K562 (cell line): ENCODE results near the gene AMN1. TPM values are rescaled to one million over a fixed set of nuclear protein-coding genes. Genes with fewer than 3 reads are reported as not detected.

Experiments
- CBX1 ChIP-seq: sonication (generic); IDR thresholded peaks from 2 replicates; pipeline ENCODE4 v1.6.1; 2016; ENCODE audit warnings: antibody characterized with exemption, low read depth, mild to moderate bottlenecking
- HDAC2 ChIP-seq: fragments of 450-650 bp; IDR thresholded peaks from 2 replicates; pipeline ENCODE4 v1.6.1; 2016; ENCODE audit warnings: mild to moderate bottlenecking
- ILK ChIP-seq: fragments of 450-650 bp; IDR thresholded peaks from 2 replicates; pipeline ENCODE4 v1.6.1; 2016; ENCODE audit warnings: missing genetic modification characterization, low read depth, mild to moderate bottlenecking, missing compliant biosample characterization, moderate library complexity, borderline replicate concordance
- KLF6 ChIP-seq: fragments of 250-450 bp; sonication (Bioruptor Pico); IDR thresholded peaks from 2 replicates; pipeline ENCODE4 v1.4.0; 2020; ENCODE audit warnings: mild to moderate bottlenecking, moderate library complexity, borderline replicate concordance
- MED1 ChIP-seq: sonication (generic); formaldehyde crosslinking; IDR thresholded peaks from 2 replicates; pipeline ENCODE4 v1.8.1; 2023; ENCODE audit warnings: missing genetic modification reagents, borderline replicate concordance
- MTA2 ChIP-seq: fragments of 450-650 bp; IDR thresholded peaks from 2 replicates; pipeline ENCODE4 v1.6.1; 2016; ENCODE audit warnings: low read depth
- NR1H2 ChIP-seq: sonication (generic); formaldehyde crosslinking; IDR thresholded peaks from 2 replicates; pipeline ENCODE4 v1.4.0; 2020; ENCODE audit warnings: mild to moderate bottlenecking, missing genetic modification reagents
- PHB ChIP-seq: fragments of 250-450 bp; sonication (Bioruptor Pico); IDR thresholded peaks from 2 replicates; pipeline ENCODE4 v1.5.0; 2021
- POLR2AphosphoS2 ChIP-seq: IDR thresholded peaks from 2 replicates; pipeline ENCODE4 v1.6.1; 2012; ENCODE audit warnings: low read length, improper control_type of control experiment
- RBM17 ChIP-seq: fragments of 200-400 bp; formaldehyde crosslinking; IDR thresholded peaks from 2 replicates; pipeline ENCODE4 v1.6.1; 2017; ENCODE audit warnings: low read depth, mild to moderate bottlenecking, low read length, borderline replicate concordance
- SMARCC2 ChIP-seq: fragments of 450-650 bp; IDR thresholded peaks from 2 replicates; pipeline ENCODE4 v1.6.1; 2017; ENCODE audit warnings: antibody characterized with exemption, moderate library complexity, mild to moderate bottlenecking, low read depth
- STAT5B ChIP-seq: fragments of 250-450 bp; sonication (Bioruptor Pico); IDR thresholded peaks from 2 replicates; pipeline ENCODE4 v1.8.0; 2021; ENCODE audit warnings: mild to moderate bottlenecking, inconsistent platforms
- U2AF2 ChIP-seq: fragments of 200-400 bp; formaldehyde crosslinking; optimal IDR thresholded peaks from 2 replicates; pipeline ENCODE3; 2017; ENCODE audit warnings: low read depth, mild to moderate bottlenecking, low read length
- ZNF507 ChIP-seq: conservative IDR thresholded peaks from 2 replicates; pipeline ENCODE4 v1.6.1; 2017; ENCODE audit warnings: missing genetic modification characterization, missing compliant biosample characterization
- polyA plus RNA-seq, 8 experiments: library from polyadenylated mRNA; depleted of rRNA in 4 of 8; stranded (reverse) in 5 of 8; unstranded in 3 of 8; fragments of >200 nt; fragmentation: Nextera tagmentation in 2 of 8; fragmentation: Illumina TruSeq in 1 of 8; extraction: Ambion mirVana in 2 of 8; extraction: Trizol in 1 of 8; gene quantifications; 2 replicates each; pipeline versions ENCODE4 v1.2.1 to v1.2.3, GENCODE V29; 2011 to 2014; ENCODE audit warnings: inconsistent platforms in 1 of 8, missing spikeins in 1 of 8
- total RNA-seq, 7 experiments: library from RNA; depleted of rRNA in 6 of 7; stranded (reverse); fragments of >200 nt in 6 of 7; fragmentation: Illumina TruSeq in 2 of 7; extraction: Trizol in 2 of 7; gene quantifications; 2 replicates each; pipeline versions ENCODE4 v1.2.1 to v1.2.3, GENCODE V29; 2011 to 2021; ENCODE audit warnings: low replicate concordance in 1 of 7
- TF ChIP-seq, protein P1 (sequence below), 2 experiments: IDR thresholded peaks; 2 replicates each; pipeline ENCODE4 v1.6.1; 2012; ENCODE audit warnings: improper control_type of control experiment in 2 of 2, low read depth in 2 of 2, low read length in 2 of 2, borderline replicate concordance in 1 of 2
- TF ChIP-seq, protein P2 (sequence below): fragments of 250-450 bp; sonication (Bioruptor Pico); IDR thresholded peaks from 2 replicates; pipeline ENCODE4 v1.9.0; 2021; ENCODE audit warnings: mild to moderate bottlenecking, inconsistent platforms
- TF ChIP-seq, protein P3 (sequence below): fragments of 450-650 bp; formaldehyde crosslinking; conservative IDR thresholded peaks from 2 replicates; pipeline ENCODE4 v1.4.0; 2022; ENCODE audit warnings: mild to moderate bottlenecking, missing genetic modification characterization
- TF ChIP-seq, protein P4 (sequence below): fragments of 450-650 bp; IDR thresholded peaks from 2 replicates; pipeline ENCODE4 v1.6.1; 2017; ENCODE audit warnings: antibody characterized with exemption, mild to moderate bottlenecking

AMN1 gene
- total and polyA plus RNA-seq, 9 of the 15 experiments (the other 6 are each of a cell fraction or from before 2014, with no cell fraction given), result 5.2 to 27.6 (median 13.0) TPM

DNA sequence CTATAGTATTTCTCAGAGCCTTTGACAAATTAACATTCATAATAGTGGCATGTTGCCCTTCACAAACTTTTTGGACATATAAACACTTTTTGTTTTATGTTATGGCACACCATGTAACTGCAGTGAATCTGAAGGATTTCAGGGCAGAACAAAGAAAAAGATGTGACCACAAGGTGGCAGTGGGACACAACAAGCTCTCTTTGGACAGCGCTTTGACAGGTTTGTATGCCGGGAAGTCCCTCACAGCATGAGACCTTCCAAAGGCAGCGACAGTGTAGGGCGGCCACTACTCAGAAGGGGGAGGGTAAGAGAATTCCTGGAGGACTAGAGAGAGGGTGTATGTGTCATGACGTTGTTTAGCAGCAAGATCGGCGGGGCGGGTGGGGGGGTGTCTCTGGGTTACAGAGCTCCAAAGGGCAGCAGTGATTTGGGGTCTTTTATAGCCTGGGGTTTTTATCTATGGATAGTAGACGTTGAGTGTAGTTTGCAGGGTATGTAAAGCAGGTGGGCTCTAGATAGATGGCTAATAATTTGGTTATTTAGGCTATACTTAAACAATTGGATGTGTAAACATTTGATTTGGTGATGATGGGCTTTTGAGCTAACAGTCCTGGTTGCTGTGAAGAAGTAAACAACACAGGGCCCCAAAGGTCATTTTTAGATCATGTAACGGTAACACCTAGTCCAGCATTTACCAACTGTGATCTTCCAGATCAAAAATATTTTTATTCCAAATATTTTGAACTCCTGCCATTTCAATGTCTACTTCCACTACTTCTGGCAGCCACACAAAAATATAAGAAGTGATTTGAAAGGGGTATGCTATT is 46.5 kb downstream of the AMN1 start (continued):
- TF ChIP-seq KLF6, result no peak
- TF ChIP-seq PHB (CRISPR knock-in tag), result no peak
- TF ChIP-seq, protein P1, sequence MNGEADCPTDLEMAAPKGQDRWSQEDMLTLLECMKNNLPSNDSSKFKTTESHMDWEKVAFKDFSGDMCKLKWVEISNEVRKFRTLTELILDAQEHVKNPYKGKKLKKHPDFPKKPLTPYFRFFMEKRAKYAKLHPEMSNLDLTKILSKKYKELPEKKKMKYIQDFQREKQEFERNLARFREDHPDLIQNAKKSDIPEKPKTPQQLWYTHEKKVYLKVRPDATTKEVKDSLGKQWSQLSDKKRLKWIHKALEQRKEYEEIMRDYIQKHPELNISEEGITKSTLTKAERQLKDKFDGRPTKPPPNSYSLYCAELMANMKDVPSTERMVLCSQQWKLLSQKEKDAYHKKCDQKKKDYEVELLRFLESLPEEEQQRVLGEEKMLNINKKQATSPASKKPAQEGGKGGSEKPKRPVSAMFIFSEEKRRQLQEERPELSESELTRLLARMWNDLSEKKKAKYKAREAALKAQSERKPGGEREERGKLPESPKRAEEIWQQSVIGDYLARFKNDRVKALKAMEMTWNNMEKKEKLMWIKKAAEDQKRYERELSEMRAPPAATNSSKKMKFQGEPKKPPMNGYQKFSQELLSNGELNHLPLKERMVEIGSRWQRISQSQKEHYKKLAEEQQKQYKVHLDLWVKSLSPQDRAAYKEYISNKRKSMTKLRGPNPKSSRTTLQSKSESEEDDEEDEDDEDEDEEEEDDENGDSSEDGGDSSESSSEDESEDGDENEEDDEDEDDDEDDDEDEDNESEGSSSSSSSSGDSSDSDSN (IDR thresholded peaks at IDR 0.05; ENCODE audit: borderline replicate concordance in 1 of 2, low read depth in 2 of 2, low read length in 2 of 2), result no peak
- TF ChIP-seq CBX1, result peak; percentile 93; the same call in 1 of the 2 replicates
- no peak for TF ChIP-seq MED1 (CRISPR knock-in tag)
- no peak for TF ChIP-seq MTA2
- TF ChIP-seq SMARCC2, result no peak
- no peak for TF ChIP-seq HDAC2
- TF ChIP-seq, protein P2, sequence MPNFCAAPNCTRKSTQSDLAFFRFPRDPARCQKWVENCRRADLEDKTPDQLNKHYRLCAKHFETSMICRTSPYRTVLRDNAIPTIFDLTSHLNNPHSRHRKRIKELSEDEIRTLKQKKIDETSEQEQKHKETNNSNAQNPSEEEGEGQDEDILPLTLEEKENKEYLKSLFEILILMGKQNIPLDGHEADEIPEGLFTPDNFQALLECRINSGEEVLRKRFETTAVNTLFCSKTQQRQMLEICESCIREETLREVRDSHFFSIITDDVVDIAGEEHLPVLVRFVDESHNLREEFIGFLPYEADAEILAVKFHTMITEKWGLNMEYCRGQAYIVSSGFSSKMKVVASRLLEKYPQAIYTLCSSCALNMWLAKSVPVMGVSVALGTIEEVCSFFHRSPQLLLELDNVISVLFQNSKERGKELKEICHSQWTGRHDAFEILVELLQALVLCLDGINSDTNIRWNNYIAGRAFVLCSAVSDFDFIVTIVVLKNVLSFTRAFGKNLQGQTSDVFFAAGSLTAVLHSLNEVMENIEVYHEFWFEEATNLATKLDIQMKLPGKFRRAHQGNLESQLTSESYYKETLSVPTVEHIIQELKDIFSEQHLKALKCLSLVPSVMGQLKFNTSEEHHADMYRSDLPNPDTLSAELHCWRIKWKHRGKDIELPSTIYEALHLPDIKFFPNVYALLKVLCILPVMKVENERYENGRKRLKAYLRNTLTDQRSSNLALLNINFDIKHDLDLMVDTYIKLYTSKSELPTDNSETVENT (CRISPR knock-in tag), result no peak
- no peak for TF ChIP-seq ZNF507 (tag)
- TF ChIP-seq RBM17, result no peak
- TF ChIP-seq, protein P3, sequence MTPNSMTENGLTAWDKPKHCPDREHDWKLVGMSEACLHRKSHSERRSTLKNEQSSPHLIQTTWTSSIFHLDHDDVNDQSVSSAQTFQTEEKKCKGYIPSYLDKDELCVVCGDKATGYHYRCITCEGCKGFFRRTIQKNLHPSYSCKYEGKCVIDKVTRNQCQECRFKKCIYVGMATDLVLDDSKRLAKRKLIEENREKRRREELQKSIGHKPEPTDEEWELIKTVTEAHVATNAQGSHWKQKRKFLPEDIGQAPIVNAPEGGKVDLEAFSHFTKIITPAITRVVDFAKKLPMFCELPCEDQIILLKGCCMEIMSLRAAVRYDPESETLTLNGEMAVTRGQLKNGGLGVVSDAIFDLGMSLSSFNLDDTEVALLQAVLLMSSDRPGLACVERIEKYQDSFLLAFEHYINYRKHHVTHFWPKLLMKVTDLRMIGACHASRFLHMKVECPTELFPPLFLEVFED (CRISPR knock-in tag), result no peak
- no peak for TF ChIP-seq U2AF2
- no peak for TF ChIP-seq STAT5B (CRISPR knock-in tag)
- no peak for TF ChIP-seq ILK
- TF ChIP-seq, protein P4, sequence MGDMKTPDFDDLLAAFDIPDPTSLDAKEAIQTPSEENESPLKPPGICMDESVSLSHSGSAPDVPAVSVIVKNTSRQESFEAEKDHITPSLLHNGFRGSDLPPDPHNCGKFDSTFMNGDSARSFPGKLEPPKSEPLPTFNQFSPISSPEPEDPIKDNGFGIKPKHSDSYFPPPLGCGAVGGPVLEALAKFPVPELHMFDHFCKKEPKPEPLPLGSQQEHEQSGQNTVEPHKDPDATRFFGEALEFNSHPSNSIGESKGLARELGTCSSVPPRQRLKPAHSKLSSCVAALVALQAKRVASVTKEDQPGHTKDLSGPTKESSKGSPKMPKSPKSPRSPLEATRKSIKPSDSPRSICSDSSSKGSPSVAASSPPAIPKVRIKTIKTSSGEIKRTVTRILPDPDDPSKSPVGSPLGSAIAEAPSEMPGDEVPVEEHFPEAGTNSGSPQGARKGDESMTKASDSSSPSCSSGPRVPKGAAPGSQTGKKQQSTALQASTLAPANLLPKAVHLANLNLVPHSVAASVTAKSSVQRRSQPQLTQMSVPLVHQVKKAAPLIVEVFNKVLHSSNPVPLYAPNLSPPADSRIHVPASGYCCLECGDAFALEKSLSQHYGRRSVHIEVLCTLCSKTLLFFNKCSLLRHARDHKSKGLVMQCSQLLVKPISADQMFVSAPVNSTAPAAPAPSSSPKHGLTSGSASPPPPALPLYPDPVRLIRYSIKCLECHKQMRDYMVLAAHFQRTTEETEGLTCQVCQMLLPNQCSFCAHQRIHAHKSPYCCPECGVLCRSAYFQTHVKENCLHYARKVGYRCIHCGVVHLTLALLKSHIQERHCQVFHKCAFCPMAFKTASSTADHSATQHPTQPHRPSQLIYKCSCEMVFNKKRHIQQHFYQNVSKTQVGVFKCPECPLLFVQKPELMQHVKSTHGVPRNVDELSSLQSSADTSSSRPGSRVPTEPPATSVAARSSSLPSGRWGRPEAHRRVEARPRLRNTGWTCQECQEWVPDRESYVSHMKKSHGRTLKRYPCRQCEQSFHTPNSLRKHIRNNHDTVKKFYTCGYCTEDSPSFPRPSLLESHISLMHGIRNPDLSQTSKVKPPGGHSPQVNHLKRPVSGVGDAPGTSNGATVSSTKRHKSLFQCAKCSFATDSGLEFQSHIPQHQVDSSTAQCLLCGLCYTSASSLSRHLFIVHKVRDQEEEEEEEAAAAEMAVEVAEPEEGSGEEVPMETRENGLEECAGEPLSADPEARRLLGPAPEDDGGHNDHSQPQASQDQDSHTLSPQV, result 0 out of 2 replicates have a peak, but pooled peaks have one; percentile 31
- no peak for TF ChIP-seq NR1H2 (CRISPR knock-in tag)
- no peak for TF ChIP-seq POLR2AphosphoS2
